Brain microvascular endothelial cell (primary cell): Measurements from ENCODE around the gene DCTN2.
"Not testable (repeated sequence)": the region's sequence is repeated elsewhere in the genome, so short reads cannot be mapped to it uniquely, and the experiment has no call there.

ENCODE experiments used
- DNase-seq: peaks from one replicate; pipeline ENCODE4 v3.0.0-alpha.2; 2020
- H3K27ac ChIP-seq: fragments of 250-450 bp; sonication (Bioruptor Pico); 2 replicates; pipeline ENCODE4 v1.5.1; 2020; ENCODE audit warnings: mild to moderate bottlenecking, moderate library complexity
- H3K27me3 ChIP-seq: fragments of 250-450 bp; sonication (Bioruptor Pico); replicated peaks from 2 replicates; pipeline ENCODE4 v1.5.1; 2020; ENCODE audit warnings: mild to moderate bottlenecking
- H3K36me3 ChIP-seq: fragments of 250-450 bp; sonication (Bioruptor Pico); replicated peaks from 2 replicates; pipeline ENCODE4 v1.5.1; 2020; ENCODE audit warnings: mild to moderate bottlenecking
- H3K4me3 ChIP-seq: 2 replicates; pipeline ENCODE4 v1.5.1; 2011; ENCODE audit warnings: low read depth, mild to moderate bottlenecking, control low read depth, low read length, moderate library complexity
- in situ Hi-C: cut with HindIII; loops from 2 replicates; pipeline ENCODE4 v1.10.0; 2017; ENCODE audit warnings: low sequenced_read_pairs, low pct_ligation_motif_present
- TF ChIP-seq, protein P1 (sequence below): IDR thresholded peaks from 2 replicates; pipeline ENCODE4 v1.5.1; 2011; ENCODE audit warnings: low read depth, mild to moderate bottlenecking, moderate library complexity, low read length, control low read depth, inconsistent platforms; ENCODE audit errors: missing control alignments

DCTN2 gene

GRCh38 chr12:57518920-57519795, 27.8 kb downstream of the DCTN2 start:
- Histone ChIP-seq H3K27ac (peak overlapping the region; percentile 98), H3K36me3 (peaks cover 44% of the 10 kb centered on the region), H3K4me3 (peak overlapping the region; percentile 80), H3K27me3 (no peaks in the 10 kb centered on the region)
- in situ Hi-C loops = no loop called here
- DNase-seq = peak; percentile 48
- TF ChIP-seq, protein P1, sequence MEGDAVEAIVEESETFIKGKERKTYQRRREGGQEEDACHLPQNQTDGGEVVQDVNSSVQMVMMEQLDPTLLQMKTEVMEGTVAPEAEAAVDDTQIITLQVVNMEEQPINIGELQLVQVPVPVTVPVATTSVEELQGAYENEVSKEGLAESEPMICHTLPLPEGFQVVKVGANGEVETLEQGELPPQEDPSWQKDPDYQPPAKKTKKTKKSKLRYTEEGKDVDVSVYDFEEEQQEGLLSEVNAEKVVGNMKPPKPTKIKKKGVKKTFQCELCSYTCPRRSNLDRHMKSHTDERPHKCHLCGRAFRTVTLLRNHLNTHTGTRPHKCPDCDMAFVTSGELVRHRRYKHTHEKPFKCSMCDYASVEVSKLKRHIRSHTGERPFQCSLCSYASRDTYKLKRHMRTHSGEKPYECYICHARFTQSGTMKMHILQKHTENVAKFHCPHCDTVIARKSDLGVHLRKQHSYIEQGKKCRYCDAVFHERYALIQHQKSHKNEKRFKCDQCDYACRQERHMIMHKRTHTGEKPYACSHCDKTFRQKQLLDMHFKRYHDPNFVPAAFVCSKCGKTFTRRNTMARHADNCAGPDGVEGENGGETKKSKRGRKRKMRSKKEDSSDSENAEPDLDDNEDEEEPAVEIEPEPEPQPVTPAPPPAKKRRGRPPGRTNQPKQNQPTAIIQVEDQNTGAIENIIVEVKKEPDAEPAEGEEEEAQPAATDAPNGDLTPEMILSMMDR = no peak

DNA sequence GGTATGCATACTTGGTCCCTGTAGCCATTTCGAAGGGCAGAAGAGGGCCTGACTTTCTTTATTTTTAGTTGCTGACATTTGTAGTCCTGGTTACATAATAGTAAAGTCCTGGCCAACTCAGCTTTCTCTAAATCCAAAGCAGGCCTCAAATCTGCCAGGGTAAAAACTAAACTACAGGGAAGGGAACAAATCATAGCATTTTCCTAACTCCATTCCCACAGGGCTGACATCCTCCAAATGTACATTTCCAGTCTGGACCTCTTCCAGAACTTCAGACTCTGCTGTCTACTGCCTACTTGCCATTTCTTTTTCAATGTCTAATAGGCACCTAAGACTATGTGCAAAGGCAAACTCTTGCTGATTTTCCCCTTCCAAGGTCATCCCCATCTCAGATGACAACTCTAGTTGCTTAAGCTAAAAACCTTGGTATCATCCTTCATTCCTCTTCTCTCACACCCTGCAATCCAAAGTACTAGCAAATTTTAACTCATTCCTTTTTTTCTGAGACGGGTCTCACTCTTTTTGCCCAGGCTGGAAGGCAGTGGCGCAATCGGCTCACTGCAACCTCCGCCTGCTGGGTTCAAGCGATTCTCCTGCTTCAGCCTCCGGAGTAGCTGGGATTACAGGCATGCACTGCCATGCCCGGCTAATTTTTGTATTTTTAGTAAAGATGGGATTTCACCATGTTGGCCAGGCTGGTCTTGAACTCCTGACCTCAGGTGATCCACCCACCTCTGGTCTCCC, 28.6 kb downstream of the DCTN2 start:
- H3K36me3 ChIP-seq = peaks cover 47% of the 10 kb centered on the region
- no peak overlapping the region for H3K27ac ChIP-seq
- no peaks in the 10 kb centered on the region for H3K27me3 ChIP-seq
- in situ Hi-C loops = no loop called here
- DNase-seq = no peak
- TF ChIP-seq, protein P1 = no peak
- H3K4me3 ChIP-seq = peak overlapping the region; percentile 80

DNA sequence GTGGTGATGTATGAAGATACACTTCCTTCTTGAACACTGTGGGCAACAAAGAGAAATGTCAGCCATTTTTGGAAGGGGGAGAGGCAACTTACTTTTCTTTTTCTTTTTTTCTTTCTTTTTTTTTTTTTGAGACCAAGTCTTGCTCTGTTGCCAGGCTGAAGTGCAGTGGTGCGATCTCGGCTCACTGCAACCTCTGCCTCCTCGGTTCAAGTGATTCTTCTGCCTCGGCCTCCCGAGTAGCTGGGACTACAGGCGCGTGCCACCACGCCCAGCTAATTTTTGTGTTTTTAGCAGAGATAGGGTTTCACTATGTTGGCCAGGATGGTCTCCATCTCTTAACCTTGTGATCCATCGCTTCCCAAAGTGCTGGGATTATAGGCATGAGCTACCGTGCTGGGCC, 29.3 kb downstream of the DCTN2 start:
- H3K27ac ChIP-seq, DNase-seq, H3K27me3 ChIP-seq, H3K4me3 ChIP-seq, in situ Hi-C loops: not testable (repeated sequence)
- peaks cover 53% of the 10 kb centered on the region for H3K36me3 ChIP-seq

- in situ Hi-C loops = no loop called here
- TF ChIP-seq, protein P1 = no peak
- no peaks in the 10 kb centered on the region for H3K27me3 ChIP-seq
- peak; percentile 7 for DNase-seq
- H3K27ac ChIP-seq = no peak overlapping the region
- no peak overlapping the region for H3K4me3 ChIP-seq
- H3K36me3 ChIP-seq = peaks cover 56% of the 10 kb centered on the region
Observed at GRCh38 chr12:57517187-57517586, 29.8 kb downstream of the DCTN2 start.

DNA sequence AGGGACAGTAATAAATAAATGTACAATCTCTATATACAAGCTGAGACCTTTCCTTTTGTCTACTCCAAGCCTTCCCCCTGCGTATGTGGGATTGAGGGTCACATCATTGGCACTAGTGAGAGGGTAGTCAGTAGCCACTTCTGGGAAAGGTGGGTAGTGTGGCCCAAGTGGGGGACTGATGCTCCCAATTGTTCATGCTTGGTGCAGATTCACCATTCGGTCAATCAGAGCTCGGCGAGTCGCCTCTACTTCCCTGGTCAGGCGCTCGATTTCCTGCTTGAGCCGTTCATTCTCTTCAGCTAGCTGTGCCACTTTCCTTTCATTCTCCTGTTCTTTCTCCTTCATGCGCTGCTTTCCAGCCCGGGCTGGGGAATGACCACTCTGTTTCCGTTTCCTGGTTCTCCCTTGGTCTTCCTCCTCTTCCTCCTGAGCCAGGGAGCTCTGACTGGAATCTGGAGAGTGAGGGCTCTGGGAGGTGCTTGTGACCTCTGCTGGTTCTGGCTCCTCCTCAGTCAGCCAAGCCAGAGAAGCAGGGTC, 30.3 kb downstream of the DCTN2 start:
- peaks cover 61% of the 10 kb centered on the region for H3K36me3 ChIP-seq
- H3K27ac ChIP-seq = no peak overlapping the region
- TF ChIP-seq, protein P1 = no peak
- no peak overlapping the region for H3K4me3 ChIP-seq
- no peak for DNase-seq
- no peaks in the 10 kb centered on the region for H3K27me3 ChIP-seq
- in situ Hi-C loops = no loop called here

GRCh38 chr12:57515934-57516541, 31.0 kb downstream of the DCTN2 start:
- in situ Hi-C loops = no loop called here
- Histone ChIP-seq H3K36me3 (peaks cover 68% of the 10 kb centered on the region), H3K4me3 (no peak overlapping the region), H3K27me3 (no peaks in the 10 kb centered on the region), H3K27ac (no peak overlapping the region)
- TF ChIP-seq, protein P1 = no peak
- no peak for DNase-seq
